ENCODE data around the gene FANCE. TPM values are rescaled to one million over a fixed set of nuclear protein-coding genes. Genes with fewer than 3 reads are reported as not detected.
"Not testable (repeated sequence)": the region's sequence is repeated elsewhere in the genome, so short reads cannot be mapped to it uniquely, and the experiment has no call there.

Gene FANCE
- total RNA-seq, 1 donor from 2014 or later: 7.8 TPM

- Mint-ChIP-seq H3K4me3 (ENCODE audit: unreplicated experiment) (no peak overlapping the region), H3K27ac (ENCODE audit: unreplicated experiment) (no peak overlapping the region), H3K4me1 (ENCODE audit: unreplicated experiment) (no peaks in the 10 kb centered on the region), H3K27me3 (ENCODE audit: unreplicated experiment) (no peaks in the 10 kb centered on the region), H3K36me3 (ENCODE audit: unreplicated experiment) (no peaks in the 10 kb centered on the region), H3K9me3 (ENCODE audit: unreplicated experiment) (no peaks in the 10 kb centered on the region)
- no peak for DNase-seq (ENCODE audit: extremely low spot score, unreplicated experiment)
- TF ChIP-seq CTCF (IDR thresholded peaks at IDR 0.05): no peak
Observed at GRCh38 chr6:35512006-35512405, 59.9 kb downstream of the FANCE start.

DNA sequence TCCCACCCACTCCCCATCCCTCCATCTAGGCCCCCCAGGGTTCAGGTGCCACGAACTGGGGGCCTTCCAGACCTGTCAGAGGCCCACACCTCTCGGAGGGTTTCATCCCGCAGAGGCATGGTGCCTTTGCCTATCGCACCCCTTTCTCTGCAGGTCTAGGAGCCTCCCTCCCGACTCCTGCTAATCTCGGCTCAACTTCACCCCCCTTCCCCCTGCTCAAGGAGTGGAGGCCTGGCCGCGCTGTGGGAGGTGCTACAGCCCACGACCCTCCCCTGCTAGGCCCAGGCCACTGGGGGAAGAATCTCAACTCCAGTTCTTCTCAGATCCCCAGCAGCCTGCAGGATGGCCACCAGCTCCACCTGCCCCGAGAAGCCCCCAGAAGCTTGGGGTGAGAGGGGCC lies 60.6 kb downstream of the FANCE start, which contains the start of gene TULP1:
TSS of gene TULP1 (minus strand) at position 157 of the 400 bp plus-strand sequence. CDS start at position 119, 38 bp downstream.
- no peaks in the 10 kb centered on the region for H3K36me3 Mint-ChIP-seq (ENCODE audit: unreplicated experiment)
- H3K4me1 Mint-ChIP-seq (ENCODE audit: unreplicated experiment): no peaks in the 10 kb centered on the region
- DNase-seq (ENCODE audit: extremely low spot score, unreplicated experiment): no peak
- no peak within 1 kb of the TSS for H3K4me3 Mint-ChIP-seq (ENCODE audit: unreplicated experiment)
- H3K27me3 Mint-ChIP-seq (ENCODE audit: unreplicated experiment): no peaks in the 10 kb centered on the region
- no peak for TF ChIP-seq CTCF (IDR thresholded peaks at IDR 0.05)
- H3K27ac Mint-ChIP-seq (ENCODE audit: unreplicated experiment): no peak within 1 kb of the TSS
- H3K9me3 Mint-ChIP-seq (ENCODE audit: unreplicated experiment): no peaks in the 10 kb centered on the region

- Mint-ChIP-seq H3K9me3 (ENCODE audit: unreplicated experiment) (no peaks in the 10 kb centered on the region), H3K27me3 (ENCODE audit: unreplicated experiment) (no peaks in the 10 kb centered on the region), H3K36me3 (ENCODE audit: unreplicated experiment) (no peaks in the 10 kb centered on the region), H3K27ac (ENCODE audit: unreplicated experiment) (no peak overlapping the region), H3K4me1 (ENCODE audit: unreplicated experiment) (no peaks in the 10 kb centered on the region), H3K4me3 (ENCODE audit: unreplicated experiment) (no peak overlapping the region)
- no peak for DNase-seq (ENCODE audit: extremely low spot score, unreplicated experiment)
- TF ChIP-seq CTCF (IDR thresholded peaks at IDR 0.05): no peak
Observed at GRCh38 chr6:35514587-35514986, 62.4 kb downstream of the FANCE start.

DNA sequence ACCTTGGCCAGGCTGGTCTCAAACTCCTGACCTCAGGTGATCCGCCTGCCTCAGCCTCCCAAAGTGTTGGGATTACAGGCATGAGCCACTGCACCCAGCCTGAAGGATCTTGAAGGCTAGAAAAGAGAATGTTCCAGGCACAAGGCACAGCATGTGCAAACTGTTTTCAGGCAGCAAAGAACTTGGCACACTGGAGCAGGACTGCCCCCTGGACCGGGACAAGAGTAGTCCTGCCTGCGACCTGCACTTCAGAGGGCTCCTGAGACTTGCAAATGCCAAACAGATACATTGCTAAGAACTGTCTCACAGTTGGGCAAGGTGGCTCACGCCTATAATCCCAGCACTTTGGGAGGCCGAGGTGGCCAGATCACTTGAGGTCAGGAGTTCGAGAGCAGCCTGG lies 63.8 kb downstream of the FANCE start:
- H3K27me3 Mint-ChIP-seq (ENCODE audit: unreplicated experiment); H3K36me3 Mint-ChIP-seq (ENCODE audit: unreplicated experiment); DNase-seq (ENCODE audit: extremely low spot score, unreplicated experiment); H3K27ac Mint-ChIP-seq (ENCODE audit: unreplicated experiment); H3K4me3 Mint-ChIP-seq (ENCODE audit: unreplicated experiment); H3K9me3 Mint-ChIP-seq (ENCODE audit: unreplicated experiment); H3K4me1 Mint-ChIP-seq (ENCODE audit: unreplicated experiment): not testable (repeated sequence)

Small RNA genes within 50 kb of the gene (microRNA-seq; reads per million reads assigned to microRNA genes)
- not detected for gene MIR7111 (ENCODE audit: unreplicated experiment)

Other genes with a start within 250 kb of the FANCE start
- 14.8 and 16.3 TPM in 2 replicates for gene SCUBE3, start 238.4 kb upstream of the FANCE start, total RNA-seq
- gene ZNF76, start 192.6 kb upstream of the FANCE start, total RNA-seq: 29.3 and 32.9 TPM in 2 replicates
- 0.52 and 0.59 TPM in 2 replicates for gene DEF6, start 154.5 kb upstream of the FANCE start, total RNA-seq
- 33.1 and 33.8 TPM in 2 replicates for gene PPARD, start 109.8 kb upstream of the FANCE start, total RNA-seq
- gene RPL10A, start 16.1 kb downstream of the FANCE start, total RNA-seq: 1,177 and 1,245 TPM in 2 replicates
- 43.1 and 44.8 TPM in 2 replicates for gene TEAD3, start 44.7 kb downstream of the FANCE start, total RNA-seq
- not detected in 2 replicates for gene TULP1, start 60.6 kb downstream of the FANCE start, total RNA-seq
- gene FKBP5, start 236.6 kb downstream of the FANCE start, total RNA-seq: 108 and 112 TPM in 2 replicates